HepG2 (cell line): ENCODE data around the gene PPP4R2. TPM values are rescaled to one million over a fixed set of nuclear protein-coding genes. Genes with fewer than 3 reads are reported as not detected.

ENCODE experiments used
- ATAC-seq: fragments of 200-7000 bp; cut with Tn5 transposase; 3 replicates; pipeline ENCODE4 v1.9.1; 2020; ENCODE audit warnings: mild to moderate bottlenecking, moderate library complexity
- BruUV-seq: library from RNA; stranded (reverse); fragments of 400-500 nt; replicated peaks from 2 replicates; lab custom pipeline; 2021; lab: Mats Ljungman, UMichigan
- CTCF ChIA-PET: fragments of 300-600 bp; formaldehyde crosslinking; extraction: SDS; loops from one replicate; lab custom pipeline; 2021; ENCODE audit warnings: low total read pairs, inconsistent platforms, low intra/inter-chr PET ratio; lab: Yijun Ruan, JAX
- POLR2A ChIA-PET: fragments of 350-600 bp; sonication (Branson Sonifier 250); formaldehyde crosslinking; loops from one replicate; lab custom pipeline; 2020; ENCODE audit warnings: antibody characterized with exemption, inconsistent platforms; lab: Yijun Ruan, JAX
- DNase-seq: peaks from one replicate; pipeline ENCODE4 v3.0.0-alpha.2; 2015; ENCODE audit warnings: low spot score
- FAIRE-seq: peaks from 3 replicates; lab custom pipeline; 2011; peaks lifted over from hg19 to GRCh38; lab: Jason Lieb, UNC
- H2AFZ ChIP-seq: one replicate; pipeline ENCODE4 v1.6.1; 2011; ENCODE audit warnings: low read length, inconsistent platforms
- H3K27ac ChIP-seq: fragments of 300-600 bp; 3 replicates; pipeline ENCODE4 v1.8.0; 2011; ENCODE audit warnings: mixed run types, mild to moderate bottlenecking, mixed read lengths, low read length, inconsistent platforms; ENCODE audit not compliant: insufficient read depth; ENCODE audit errors: extremely low read length
- H3K27me3 ChIP-seq, 2 experiments: fragments of 200-600 bp in 1 of 2; 2 replicates in 1 of 2; 3 replicates in 1 of 2; pipeline versions ENCODE4 v1.6.0 to v1.8.0; 2011; ENCODE audit warnings: low read length in 2 of 2, mild to moderate bottlenecking in 2 of 2, moderate library complexity in 2 of 2, inconsistent platforms in 1 of 2; ENCODE audit not compliant: insufficient read depth in 2 of 2, control insufficient read depth in 1 of 2
- H3K36me3 ChIP-seq, 2 experiments: fragments of 200-600 bp in 1 of 2; replicated peaks in 1 of 2; 2 replicates in 1 of 2; 3 replicates in 1 of 2; pipeline versions ENCODE4 v1.5.1 to v1.8.0; 2011; ENCODE audit warnings: low read length in 2 of 2, inconsistent platforms in 1 of 2; ENCODE audit not compliant: insufficient read depth in 2 of 2, control insufficient read depth in 1 of 2
- H3K4me1 ChIP-seq: 2 replicates; pipeline ENCODE4 v1.5.1; 2012; ENCODE audit warnings: low read length, inconsistent platforms; ENCODE audit not compliant: insufficient read depth
- H3K4me2 ChIP-seq: 2 replicates; pipeline ENCODE4 v1.6.0; 2011; ENCODE audit warnings: low read depth, low read length, inconsistent platforms
- H3K4me3 ChIP-seq, 3 experiments: fragments of 200-600 bp in 1 of 3; sonication (generic), shearing (Covaris generic) in 1 of 3; replicated peaks in 1 of 3; 2 replicates each; pipeline ENCODE4 v1.5.1; 2011 to 2016; ENCODE audit warnings: low read length in 3 of 3, inconsistent platforms in 2 of 3, low read depth in 2 of 3, mild to moderate bottlenecking in 2 of 3, control low read depth in 1 of 3, mixed read lengths in 1 of 3; ENCODE audit not compliant: insufficient read depth in 1 of 3
- H3K79me2 ChIP-seq: one replicate; pipeline ENCODE4 v1.6.1; 2011; ENCODE audit warnings: low read length, inconsistent platforms; ENCODE audit not compliant: insufficient read depth
- H3K9ac ChIP-seq: 2 replicates; pipeline ENCODE4 v1.6.0; 2011; ENCODE audit warnings: mild to moderate bottlenecking, low read depth, low read length, inconsistent platforms; ENCODE audit not compliant: insufficient read depth
- H3K9me3 ChIP-seq: 2 replicates; pipeline ENCODE4 v1.5.1; 2012; ENCODE audit warnings: mild to moderate bottlenecking, low read length
- H4K20me1 ChIP-seq: 2 replicates; pipeline ENCODE4 v1.6.0; 2011; ENCODE audit warnings: inconsistent platforms, mild to moderate bottlenecking, low read length, moderate library complexity; ENCODE audit not compliant: insufficient read depth
- KLF15 ChIP-seq: sonication (generic); formaldehyde crosslinking; IDR thresholded peaks from 2 replicates; pipeline ENCODE4 v1.8.1; 2023; ENCODE audit warnings: borderline replicate concordance, mild to moderate bottlenecking, inconsistent platforms, missing genetic modification reagents, mixed read lengths
- RORA ChIP-seq: sonication (generic); formaldehyde crosslinking; IDR thresholded peaks from 2 replicates; pipeline ENCODE4 v1.5.0; 2020; ENCODE audit warnings: mild to moderate bottlenecking, missing genetic modification reagents, moderate library complexity
- ZNF20 ChIP-seq: sonication (generic); formaldehyde crosslinking; IDR thresholded peaks from 2 replicates; pipeline ENCODE4 v1.4.0; 2020; ENCODE audit warnings: mild to moderate bottlenecking, moderate library complexity, missing genetic modification reagents
- in situ Hi-C: cut with HindIII; loops from 2 replicates; pipeline ENCODE4 v1.10.0; 2017; ENCODE audit warnings: low pct_unique_long_range_greater_than_20kb; ENCODE audit not compliant: extremely low pct_ligation_motif_present
- intact Hi-C: fragments of 100-400 bp; cut with micrococcal nuclease; formaldehyde crosslinking; loops from one replicate; pipeline ENCODE4 v1.10.0; 2022; ENCODE audit not compliant: unreplicated experiment
- polyA plus RNA-seq, 8 experiments: library from polyadenylated mRNA; depleted of rRNA in 3 of 8; stranded (reverse) in 7 of 8; unstranded in 1 of 8; fragments of >200 nt; fragmentation: Illumina TruSeq in 4 of 8; extraction: Trizol in 4 of 8; gene quantifications; 2 replicates each; pipeline versions ENCODE4 v1.2.1 to v1.2.3, GENCODE V29; 2011 to 2016; ENCODE audit warnings: low read depth in 4 of 8, missing spikeins in 1 of 8, mixed read lengths in 1 of 8; ENCODE audit not compliant: insufficient read depth in 1 of 8
- total RNA-seq, 5 experiments: library from RNA; depleted of rRNA; stranded (reverse); fragments of >200 nt; fragmentation: Illumina TruSeq; extraction: Trizol; gene quantifications; 2 replicates each; pipeline ENCODE4 v1.2.3, GENCODE V29; 2016; ENCODE audit warnings: low read depth in 1 of 5
- TF ChIP-seq, protein P1 (sequence below), 2 experiments: sonication (generic) in 1 of 2; formaldehyde crosslinking in 1 of 2; IDR thresholded peaks; 2 replicates each; pipeline versions ENCODE4 v1.5.1 to v1.6.1; 2011 to 2020; ENCODE audit warnings: borderline replicate concordance in 1 of 2, low read depth in 1 of 2, low read length in 1 of 2, mild to moderate bottlenecking in 1 of 2, missing genetic modification reagents in 1 of 2, moderate library complexity in 1 of 2

Gene PPP4R2
- total and polyA plus RNA-seq, 2 of the 13 experiments (the other 11 are each of a cell fraction or from before 2014, with no cell fraction given), result 22.3 to 161 TPM

DNA sequence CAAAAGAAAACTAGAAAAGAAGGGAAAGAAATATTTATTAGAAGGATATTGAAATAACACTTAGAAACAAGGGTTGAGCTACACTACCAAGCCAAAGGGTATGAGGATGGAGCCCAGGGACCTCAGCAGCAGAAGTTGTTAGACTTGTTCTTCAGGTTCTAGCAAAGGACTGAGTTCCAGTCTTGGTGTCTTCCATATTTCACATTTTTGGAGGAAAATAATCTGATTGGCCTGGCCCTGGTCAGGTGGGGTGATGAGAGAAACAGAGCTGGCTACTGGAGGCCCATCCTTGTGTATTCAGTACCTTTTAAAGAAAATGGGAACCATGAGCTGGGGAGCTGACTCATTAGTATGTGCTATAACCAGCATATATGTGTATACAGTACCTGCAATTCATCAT is 28.2 kb downstream of the PPP4R2 start:
- ATAC-seq, result no peak
- Histone ChIP-seq H3K9me3 (no peaks in the 10 kb centered on the region), H3K27me3 (no peaks in the 10 kb centered on the region), H3K9ac (no peak overlapping the region), H3K4me1 (peaks cover 92% of the 10 kb centered on the region), H3K36me3 (peaks cover 0 to 4% of the 10 kb centered on the region in 2 experiments; a peak in 2 of 5 replicates), H4K20me1 (peaks cover 93% of the 10 kb centered on the region), H3K4me2 (0 out of 2 replicates have a peak overlapping the region, but pooled peaks have one; percentile 31), H3K4me3 (no peak overlapping the region), H3K79me2 (peaks cover 99% of the 10 kb centered on the region), H3K27ac (peak overlapping the region; percentile 29), H2AFZ (no peak overlapping the region)
- in situ Hi-C loops (no loop called here), intact Hi-C loops (no loop called here)
- POLR2A ChIA-PET, result interaction anchor here (1.3 to 1.7 kb wide), 2 partner anchors 23 to 28 kb away, joined by 4 to 5 read pairs; partner anchors contain the start of gene PPP4R2
- no TSS peak for BruUV-seq
- CTCF ChIA-PET, result no interaction called here
- DNase-seq, result no peak
- TF ChIP-seq KLF15 (CRISPR knock-in tag) (no peak), ZNF20 (CRISPR knock-in tag) (no peak), RORA (no peak)
- TF ChIP-seq, protein P1, sequence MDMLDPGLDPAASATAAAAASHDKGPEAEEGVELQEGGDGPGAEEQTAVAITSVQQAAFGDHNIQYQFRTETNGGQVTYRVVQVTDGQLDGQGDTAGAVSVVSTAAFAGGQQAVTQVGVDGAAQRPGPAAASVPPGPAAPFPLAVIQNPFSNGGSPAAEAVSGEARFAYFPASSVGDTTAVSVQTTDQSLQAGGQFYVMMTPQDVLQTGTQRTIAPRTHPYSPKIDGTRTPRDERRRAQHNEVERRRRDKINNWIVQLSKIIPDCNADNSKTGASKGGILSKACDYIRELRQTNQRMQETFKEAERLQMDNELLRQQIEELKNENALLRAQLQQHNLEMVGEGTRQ (IDR thresholded peaks at IDR 0.05; ENCODE audit: low read depth, low read length), result no peak
- TF ChIP-seq, protein P1 (CRISPR knock-in tag; IDR thresholded peaks at IDR 0.05; ENCODE audit: borderline replicate concordance), result peak; percentile 27; the same call in 1 of the 2 replicates
- FAIRE-seq, result no peak
